Glomerular visceral epithelial cell (primary cell): ENCODE data around the gene OSBPL5.

Experiments
- DNase-seq: peaks from one replicate; pipeline ENCODE4 v3.0.0-alpha.2; 2016; ENCODE audit errors: extremely low spot score

The OSBPL5 gene

GRCh38 chr11:3101921-3102640 is 63.0 kb downstream of the OSBPL5 start:
- no peak for DNase-seq

GRCh38 chr11:3099178-3099577 is 65.9 kb downstream of the OSBPL5 start:
- DNase-seq: no peak

- DNase-seq: no peak
Measured at GRCh38 chr11:3096909-3097530, 68.1 kb downstream of the OSBPL5 start.

GRCh38 chr11:3095712-3096361 is 69.3 kb downstream of the OSBPL5 start:
- DNase-seq: peak; percentile 46

GRCh38 chr11:3094223-3094824 is 70.8 kb downstream of the OSBPL5 start:
- DNase-seq: no peak

GRCh38 chr11:3093281-3094191 is 71.6 kb downstream of the OSBPL5 start:
- DNase-seq: no peak

- no peak for DNase-seq
Measured at GRCh38 chr11:3092603-3093141, 72.4 kb downstream of the OSBPL5 start.

GRCh38 chr11:3091846-3092602 is 73.1 kb downstream of the OSBPL5 start:
- DNase-seq: peak; percentile 73

GRCh38 chr11:3091081-3091845 is 73.8 kb downstream of the OSBPL5 start:
- DNase-seq: no peak

- no peak for DNase-seq
Measured at GRCh38 chr11:3090096-3090901, 74.8 kb downstream of the OSBPL5 start.

- DNase-seq: no peak
Measured at GRCh38 chr11:3089236-3090061, 75.7 kb downstream of the OSBPL5 start.

GRCh38 chr11:3088806-3089205 is 76.3 kb downstream of the OSBPL5 start:
- no peak for DNase-seq

- DNase-seq: peak; percentile 53
Measured at GRCh38 chr11:3087821-3088800, 77.0 kb downstream of the OSBPL5 start.

- no peak for DNase-seq
Measured at GRCh38 chr11:3087373-3087772, 77.7 kb downstream of the OSBPL5 start.

- no peak for DNase-seq
Measured at GRCh38 chr11:3086671-3087150, 78.4 kb downstream of the OSBPL5 start.

- no peak for DNase-seq
Measured at GRCh38 chr11:3086114-3086513, 79.0 kb downstream of the OSBPL5 start.

- DNase-seq: no peak
Measured at GRCh38 chr11:3085052-3085451, 80.1 kb downstream of the OSBPL5 start.
